Activated CD8-positive, alpha-beta memory T cell treated with anti-CD3 and anti-CD28 coated beads, Interleukin-2, amount 10 ng/mL, durations not matched to agents 7 days and 5 days (primary cell): ENCODE data around the gene ZNF214. TPM values are rescaled to one million over a fixed set of nuclear protein-coding genes. Genes with fewer than 3 reads are reported as not detected.
"Not testable (repeated sequence)": the region's sequence is repeated elsewhere in the genome, so short reads cannot be mapped to it uniquely, and the experiment has no call there.

Experiments
- ATAC-seq: fragments of 150-1000 bp; cut with Tn5 transposase; one replicate; pipeline ENCODE4 v1.10.0; 2021; ENCODE audit warnings: moderate library complexity
- CTCF ChIA-PET: fragments of 350-600 bp; sonication (Branson Sonifier 250); formaldehyde crosslinking; loops from one replicate; lab custom pipeline; 2021; ENCODE audit warnings: antibody characterized with exemption; lab: Charles Lee
- DNase-seq: peaks from one replicate; pipeline ENCODE4 v3.0.0-alpha.2; 2020
- H3K27ac Mint-ChIP-seq: one replicate; pipeline ENCODE4 v1.8.0; 2021; ENCODE audit warnings: mild to moderate bottlenecking, mixed read lengths
- H3K27me3 Mint-ChIP-seq: one replicate; pipeline ENCODE4 v1.8.0; 2021; ENCODE audit warnings: mixed read lengths
- H3K36me3 Mint-ChIP-seq: one replicate; pipeline ENCODE4 v1.8.0; 2021; ENCODE audit warnings: mild to moderate bottlenecking, mixed read lengths
- H3K4me1 Mint-ChIP-seq: one replicate; pipeline ENCODE4 v1.8.0; 2021; ENCODE audit warnings: mixed read lengths
- H3K4me3 Mint-ChIP-seq: one replicate; pipeline ENCODE4 v1.8.0; 2021; ENCODE audit warnings: mild to moderate bottlenecking, moderate library complexity, mixed read lengths
- H3K9me3 Mint-ChIP-seq: one replicate; pipeline ENCODE4 v1.8.0; 2022; ENCODE audit warnings: low read depth, mixed read lengths
- total RNA-seq, 2 experiments: library from RNA; stranded (reverse); gene quantifications; one replicate each; pipeline ENCODE4 v1.2.3, GENCODE V29; 2021

Gene ZNF214
- total RNA-seq, 2 experiments from 2014 or later, result not detected

DNA sequence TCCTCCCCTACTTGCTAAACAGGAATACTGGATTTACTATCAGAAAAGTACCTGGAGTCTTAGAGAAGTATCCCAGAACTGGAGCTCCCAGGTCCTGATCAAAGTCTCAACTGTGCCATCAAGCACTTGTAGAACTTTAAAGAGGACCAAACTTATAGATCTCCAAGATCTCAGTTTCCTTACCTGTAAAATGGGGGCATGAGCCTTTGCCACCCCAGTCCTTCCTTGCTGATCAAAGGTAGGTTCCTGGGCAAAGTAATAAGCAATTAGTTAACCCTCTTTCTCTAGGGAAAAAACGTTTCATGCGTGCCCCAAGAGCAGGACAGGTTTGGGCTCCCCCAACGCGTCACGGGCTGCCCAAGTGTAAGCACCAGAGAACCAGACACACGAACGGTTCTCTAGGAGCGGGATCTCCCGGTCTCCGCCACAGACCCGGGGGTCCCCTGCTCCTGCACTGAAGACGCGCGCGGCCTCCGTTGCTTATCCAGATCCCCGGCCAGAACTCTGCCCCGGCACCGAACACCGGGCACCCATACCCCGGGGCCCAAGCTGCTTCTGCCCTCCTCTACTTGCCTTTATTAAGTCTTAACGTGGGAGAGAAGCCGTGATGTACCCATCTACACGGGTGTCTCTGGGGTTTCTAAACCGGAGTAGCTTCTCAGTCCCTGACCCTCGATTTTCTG lies 505 bp downstream of the ZNF214 start:
- ATAC-seq, result no peak

DNA sequence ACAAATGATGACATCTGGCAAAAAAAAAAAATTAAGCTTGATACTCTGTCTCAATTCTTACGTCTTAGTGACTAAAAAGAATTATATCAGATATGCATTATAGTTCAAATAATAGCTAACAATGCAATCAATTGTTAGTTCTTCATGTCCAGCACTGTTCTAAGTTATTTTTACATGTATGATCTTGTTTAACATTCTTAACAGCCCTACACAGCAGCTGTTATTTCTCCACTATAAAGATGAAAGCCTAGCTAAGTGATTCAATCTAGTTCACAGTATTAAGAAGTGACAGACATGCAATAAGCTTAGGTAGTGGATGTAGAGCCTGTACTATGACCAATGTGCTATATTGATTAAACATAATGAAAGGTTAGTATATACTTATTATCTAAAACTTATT lies 4.1 kb downstream of the ZNF214 start:
- Mint-ChIP-seq H3K4me1 (peaks cover 3% of the 10 kb centered on the region), H3K36me3 (no peaks in the 10 kb centered on the region), H3K9me3 (no peaks in the 10 kb centered on the region), H3K27ac (no peak overlapping the region), H3K27me3 (peaks cover 21% of the 10 kb centered on the region), H3K4me3 (no peak overlapping the region)
- no peak for DNase-seq
- CTCF ChIA-PET, result no interaction called here
- no peak for ATAC-seq

More for the DNA sequence above, 505 bp downstream of the ZNF214 start:
- no peak for DNase-seq
- no peak overlapping the region for H3K27ac Mint-ChIP-seq
- H3K36me3 Mint-ChIP-seq, result no peaks in the 10 kb centered on the region
- H3K4me1 Mint-ChIP-seq, result peaks cover 3% of the 10 kb centered on the region
- peaks cover 33% of the 10 kb centered on the region for H3K27me3 Mint-ChIP-seq
- H3K4me3 Mint-ChIP-seq, result no peak overlapping the region
- CTCF ChIA-PET, result no interaction called here
- H3K9me3 Mint-ChIP-seq, result no peaks in the 10 kb centered on the region

- CTCF ChIA-PET, result no interaction called here
- Mint-ChIP-seq H3K4me3 (no peak overlapping the region), H3K4me1 (no peaks in the 10 kb centered on the region), H3K36me3 (no peaks in the 10 kb centered on the region), H3K27me3 (peaks cover 5% of the 10 kb centered on the region), H3K27ac (no peak overlapping the region), H3K9me3 (no peaks in the 10 kb centered on the region)
- ATAC-seq, result no peak
- no peak for DNase-seq
Measured at GRCh38 chr11:7014118-7014517, 6.0 kb downstream of the ZNF214 start.

GRCh38 chr11:7004482-7004881 lies 15.7 kb downstream of the ZNF214 start:
- H3K4me3 Mint-ChIP-seq, result no peak overlapping the region
- H3K27me3 Mint-ChIP-seq, result peaks cover 5% of the 10 kb centered on the region
- H3K27ac Mint-ChIP-seq, result no peak overlapping the region
- no peaks in the 10 kb centered on the region for H3K36me3 Mint-ChIP-seq
- CTCF ChIA-PET, result no interaction called here
- H3K9me3 Mint-ChIP-seq, result no peaks in the 10 kb centered on the region
- H3K4me1 Mint-ChIP-seq, result no peaks in the 10 kb centered on the region
- DNase-seq, result no peak
- no peak for ATAC-seq

DNA sequence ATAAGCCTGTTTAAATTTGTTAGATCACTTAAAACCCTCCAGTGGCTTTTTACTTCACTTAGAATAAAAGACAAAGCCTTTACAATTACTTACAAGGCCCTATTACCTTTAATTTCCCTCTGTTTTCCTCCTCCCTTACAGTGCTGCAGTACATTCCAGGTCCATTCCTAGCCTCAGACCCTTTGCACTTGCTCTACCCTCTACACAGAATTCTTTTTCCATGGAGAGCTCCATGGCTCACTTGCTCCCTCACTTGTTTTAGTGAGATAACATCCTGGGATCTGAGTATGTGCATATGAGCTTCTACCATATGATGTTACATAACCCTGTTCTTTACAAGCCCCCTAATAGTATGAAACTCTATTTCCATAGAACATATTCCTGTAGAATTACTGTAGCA lies 24.4 kb downstream of the ZNF214 start:
- CTCF ChIA-PET, result no interaction called here
- Mint-ChIP-seq H3K4me3 (no peak overlapping the region), H3K4me1 (no peaks in the 10 kb centered on the region), H3K9me3 (no peaks in the 10 kb centered on the region), H3K27me3 (peaks cover 6% of the 10 kb centered on the region), H3K36me3 (no peaks in the 10 kb centered on the region), H3K27ac (no peak overlapping the region)
- ATAC-seq, result no peak
- DNase-seq, result no peak

GRCh38 chr11:6992457-6993417 lies 27.4 kb downstream of the ZNF214 start:
- no peaks in the 10 kb centered on the region for H3K36me3 Mint-ChIP-seq
- H3K4me1 Mint-ChIP-seq, result no peaks in the 10 kb centered on the region
- H3K27ac Mint-ChIP-seq, result no peak overlapping the region
- CTCF ChIA-PET, result no interaction called here
- H3K4me3 Mint-ChIP-seq, result no peak overlapping the region
- H3K27me3 Mint-ChIP-seq, result peaks cover 3% of the 10 kb centered on the region
- DNase-seq (no peak), ATAC-seq (no peak)
- no peaks in the 10 kb centered on the region for H3K9me3 Mint-ChIP-seq

GRCh38 chr11:6992026-6992425 lies 28.1 kb downstream of the ZNF214 start:
- Mint-ChIP-seq H3K9me3 (no peaks in the 10 kb centered on the region), H3K27me3 (peaks cover 3% of the 10 kb centered on the region), H3K27ac (no peak overlapping the region), H3K4me3 (no peak overlapping the region), H3K4me1 (no peaks in the 10 kb centered on the region), H3K36me3 (no peaks in the 10 kb centered on the region)
- CTCF ChIA-PET, result no interaction called here
- DNase-seq (no peak), ATAC-seq (no peak)

- Mint-ChIP-seq H3K4me3 (no peak overlapping the region), H3K27ac (no peak overlapping the region), H3K27me3 (peaks cover 3% of the 10 kb centered on the region), H3K9me3 (no peaks in the 10 kb centered on the region), H3K4me1 (no peaks in the 10 kb centered on the region), H3K36me3 (no peaks in the 10 kb centered on the region)
- DNase-seq (no peak), ATAC-seq (no peak)
- CTCF ChIA-PET, result no interaction called here
Measured at GRCh38 chr11:6991227-6991626, 28.9 kb downstream of the ZNF214 start.

DNA sequence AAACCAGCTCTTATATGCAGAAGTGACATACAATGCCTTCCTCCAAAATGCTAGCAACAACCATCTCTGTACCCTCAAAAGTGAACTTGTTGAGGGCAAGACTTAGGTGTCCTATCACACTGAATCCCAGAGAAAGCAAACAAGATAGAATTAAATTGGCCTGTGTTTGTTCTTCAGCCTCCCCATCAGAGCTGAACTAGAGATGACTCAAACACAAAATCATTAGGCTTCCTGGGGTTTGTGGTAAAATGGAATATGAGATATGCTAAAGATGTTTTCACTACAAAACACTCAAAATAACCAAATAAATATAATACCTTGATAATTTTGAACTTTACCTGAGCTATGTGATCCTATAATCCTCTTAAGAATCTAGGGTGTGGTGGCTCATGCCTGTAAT lies 31.6 kb downstream of the ZNF214 start:
- Mint-ChIP-seq H3K4me1 (no peaks in the 10 kb centered on the region), H3K9me3 (no peaks in the 10 kb centered on the region), H3K36me3 (no peaks in the 10 kb centered on the region), H3K27ac (no peak overlapping the region), H3K4me3 (no peak overlapping the region), H3K27me3 (peaks cover 6% of the 10 kb centered on the region)
- no peak for DNase-seq
- ATAC-seq, result no peak
- CTCF ChIA-PET, result no interaction called here

GRCh38 chr11:6986487-6986886 lies 33.7 kb downstream of the ZNF214 start:
- Mint-ChIP-seq H3K27me3 (peaks cover 6% of the 10 kb centered on the region), H3K27ac (no peak overlapping the region), H3K4me1 (no peaks in the 10 kb centered on the region), H3K4me3 (no peak overlapping the region), H3K36me3 (no peaks in the 10 kb centered on the region), H3K9me3 (no peaks in the 10 kb centered on the region)
- ATAC-seq, result no peak
- DNase-seq, result no peak
- CTCF ChIA-PET, result no interaction called here

- Mint-ChIP-seq H3K4me3 (no peak overlapping the region), H3K27ac (no peak overlapping the region)
- CTCF ChIA-PET, result interaction anchor here (1.0 kb wide), 1 partner anchor 168 kb away, joined by 3 read pairs; no protein-coding TSS in a partner anchor
Measured at GRCh38 chr11:6979365-6979764, 40.8 kb downstream of the ZNF214 start.

DNA sequence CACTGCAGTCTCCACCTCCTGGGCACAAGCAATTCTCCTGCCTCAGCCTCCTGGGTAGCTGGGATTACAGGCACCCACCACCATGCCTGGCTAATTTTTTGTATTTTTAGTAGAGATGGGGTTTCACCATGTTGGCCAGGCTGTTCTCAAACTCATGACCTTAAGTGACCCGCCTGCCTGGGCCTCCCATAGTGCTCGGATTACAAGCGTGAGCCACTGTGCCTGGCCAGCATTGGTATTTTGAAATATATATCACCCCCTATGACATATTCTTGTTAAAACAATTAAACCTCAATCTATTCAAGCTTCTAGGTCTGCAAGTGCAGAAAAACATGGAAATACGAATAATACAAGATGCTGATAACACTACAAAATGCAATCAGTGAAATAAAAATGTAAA lies 50.3 kb downstream of the ZNF214 start:
- H3K4me3 Mint-ChIP-seq, H3K9me3 Mint-ChIP-seq, ATAC-seq, H3K36me3 Mint-ChIP-seq, H3K27me3 Mint-ChIP-seq, H3K4me1 Mint-ChIP-seq, H3K27ac Mint-ChIP-seq, DNase-seq: not testable (repeated sequence)
- CTCF ChIA-PET, result interaction anchor here (0.6 kb wide), 1 partner anchor 52 kb away, joined by 3 read pairs; no protein-coding TSS in a partner anchor

More at GRCh38 chr11:6979365-6979764, 40.8 kb downstream of the ZNF214 start:
- no peaks in the 10 kb centered on the region for H3K27me3 Mint-ChIP-seq
- DNase-seq, result no peak
- no peaks in the 10 kb centered on the region for H3K4me1 Mint-ChIP-seq
- H3K9me3 Mint-ChIP-seq, result peaks cover 2% of the 10 kb centered on the region
- no peaks in the 10 kb centered on the region for H3K36me3 Mint-ChIP-seq
- no peak for ATAC-seq

- ATAC-seq, result no peak
- DNase-seq, result no peak
- peaks cover 3% of the 10 kb centered on the region for H3K27me3 Mint-ChIP-seq
- no peaks in the 10 kb centered on the region for H3K4me1 Mint-ChIP-seq
- peaks cover 2% of the 10 kb centered on the region for H3K9me3 Mint-ChIP-seq
- no peak overlapping the region for H3K4me3 Mint-ChIP-seq
- CTCF ChIA-PET, result no interaction called here
- no peaks in the 10 kb centered on the region for H3K36me3 Mint-ChIP-seq
- H3K27ac Mint-ChIP-seq, result no peak overlapping the region
Measured at GRCh38 chr11:6968816-6969215, 51.3 kb downstream of the ZNF214 start.

- H3K27ac Mint-ChIP-seq, result no peak overlapping the region
Measured at GRCh38 chr11:6962673-6963072, 57.5 kb downstream of the ZNF214 start.

More at GRCh38 chr11:6962673-6963072, 57.5 kb downstream of the ZNF214 start:
- CTCF ChIA-PET, result no interaction called here
- H3K27me3 Mint-ChIP-seq, result peaks cover 3% of the 10 kb centered on the region
- ATAC-seq (no peak), DNase-seq (no peak)
- no peaks in the 10 kb centered on the region for H3K36me3 Mint-ChIP-seq
- H3K4me3 Mint-ChIP-seq, result no peak overlapping the region
- H3K9me3 Mint-ChIP-seq, result peaks cover 2% of the 10 kb centered on the region
- no peaks in the 10 kb centered on the region for H3K4me1 Mint-ChIP-seq
